ENCODE measurements around the gene OR1D5. TPM values are rescaled to one million over a fixed set of nuclear protein-coding genes. Genes with fewer than 3 reads are reported as not detected.

OR1D5 gene
- total RNA-seq, 1 experiment from 2014 or later: not detected

DNA sequence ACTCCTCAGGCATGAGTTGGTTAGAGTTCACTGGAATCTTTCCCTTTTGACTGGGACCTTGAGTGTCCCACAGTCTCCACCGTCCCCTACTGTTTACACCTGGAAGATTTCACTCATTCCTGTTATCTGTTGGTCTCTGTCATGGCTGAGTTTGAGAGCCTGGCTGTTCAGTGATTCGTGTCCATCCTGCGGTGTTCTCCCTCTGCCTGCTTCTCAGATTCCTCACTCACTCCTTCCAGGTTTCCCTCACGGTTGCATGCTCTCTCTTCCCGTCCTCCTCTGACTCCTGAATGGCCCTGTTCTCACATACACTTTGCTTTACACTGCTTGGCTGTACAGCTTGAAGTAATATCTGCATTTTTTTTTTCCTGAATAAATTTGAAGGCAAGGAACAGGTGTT is 24.5 kb downstream of the OR1D5 start:
- Histone ChIP-seq H3K9me3 (ENCODE audit: control insufficient read depth, insufficient read depth, low read depth, low read length) (no peaks in the 10 kb centered on the region), H3K4me3 (ENCODE audit: low read depth in 2 of 2, low read length in 2 of 2) (no peak overlapping the region), H3K36me3 (ENCODE audit: control insufficient read depth, insufficient read depth, low read length) (no peaks in the 10 kb centered on the region), H3K4me1 (ENCODE audit: control insufficient read depth, insufficient read depth, low read length) (no peaks in the 10 kb centered on the region), H3K27me3 (ENCODE audit: control insufficient read depth, insufficient read depth, low read length) (no peaks in the 10 kb centered on the region; the same call in 1 of the 2 replicates), H3K27ac (ENCODE audit: low read length) (no peak overlapping the region)
- TF ChIP-seq SIN3A (IDR thresholded peaks at IDR 0.05; ENCODE audit: borderline replicate concordance, insufficient read depth, low read depth, low read length): no peak
- TF ChIP-seq POLR2AphosphoS5 (IDR thresholded peaks at IDR 0.05; ENCODE audit: low read depth, low read length): no peak
- TF ChIP-seq, protein P1, sequence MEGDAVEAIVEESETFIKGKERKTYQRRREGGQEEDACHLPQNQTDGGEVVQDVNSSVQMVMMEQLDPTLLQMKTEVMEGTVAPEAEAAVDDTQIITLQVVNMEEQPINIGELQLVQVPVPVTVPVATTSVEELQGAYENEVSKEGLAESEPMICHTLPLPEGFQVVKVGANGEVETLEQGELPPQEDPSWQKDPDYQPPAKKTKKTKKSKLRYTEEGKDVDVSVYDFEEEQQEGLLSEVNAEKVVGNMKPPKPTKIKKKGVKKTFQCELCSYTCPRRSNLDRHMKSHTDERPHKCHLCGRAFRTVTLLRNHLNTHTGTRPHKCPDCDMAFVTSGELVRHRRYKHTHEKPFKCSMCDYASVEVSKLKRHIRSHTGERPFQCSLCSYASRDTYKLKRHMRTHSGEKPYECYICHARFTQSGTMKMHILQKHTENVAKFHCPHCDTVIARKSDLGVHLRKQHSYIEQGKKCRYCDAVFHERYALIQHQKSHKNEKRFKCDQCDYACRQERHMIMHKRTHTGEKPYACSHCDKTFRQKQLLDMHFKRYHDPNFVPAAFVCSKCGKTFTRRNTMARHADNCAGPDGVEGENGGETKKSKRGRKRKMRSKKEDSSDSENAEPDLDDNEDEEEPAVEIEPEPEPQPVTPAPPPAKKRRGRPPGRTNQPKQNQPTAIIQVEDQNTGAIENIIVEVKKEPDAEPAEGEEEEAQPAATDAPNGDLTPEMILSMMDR (IDR thresholded peaks at IDR 0.05): no peak
- TF ChIP-seq REST (IDR thresholded peaks at IDR 0.05; ENCODE audit: insufficient read depth in 1 of 2, low read depth in 2 of 2, low read length in 1 of 2): no peak
- TF ChIP-seq TCF7L2 (IDR thresholded peaks at IDR 0.05; ENCODE audit: low read depth, low read length): no peak
- in situ Hi-C loops (cut with HindIII; ENCODE audit: low pct_unique_long_range_greater_than_20kb, low sequenced_read_pairs): no loop called here
- intact Hi-C loops (cut with micrococcal nuclease; ENCODE audit: unreplicated experiment): no loop called here
- ATAC-seq (no peak; the same call in 1 of the 2 replicates), DNase-seq (ENCODE audit: low read depth, low spot score) (no peak)
- ChIA-PET CTCF (no interaction called here), POLR2A (no interaction called here)
- BruUV-seq (replicated peaks): no TSS peak

DNA sequence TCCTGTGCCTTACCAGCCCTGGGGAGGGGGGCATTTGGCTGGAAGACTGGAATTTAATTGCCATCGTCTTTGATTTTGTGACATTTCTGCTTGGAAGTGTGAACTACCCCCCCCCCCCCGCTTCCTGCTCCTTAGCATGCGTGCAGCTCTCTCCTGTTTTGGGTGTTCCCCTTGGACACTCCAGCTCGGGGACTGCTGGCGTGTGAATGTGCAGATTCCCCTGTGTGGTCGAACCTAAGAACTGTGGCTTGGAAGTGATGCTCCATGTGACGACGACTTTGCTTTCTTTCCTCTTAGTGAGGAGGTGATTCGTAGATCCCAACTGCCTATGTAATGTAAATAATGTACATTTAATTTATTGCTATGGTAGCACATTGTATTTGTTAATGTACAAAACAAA is 26.1 kb downstream of the OR1D5 start:
- Histone ChIP-seq H3K27me3 (ENCODE audit: control insufficient read depth, insufficient read depth, low read length) (no peaks in the 10 kb centered on the region; the same call in 1 of the 2 replicates), H3K4me3 (ENCODE audit: low read depth in 2 of 2, low read length in 2 of 2) (no peak overlapping the region), H3K9me3 (ENCODE audit: control insufficient read depth, insufficient read depth, low read depth, low read length) (no peaks in the 10 kb centered on the region), H3K27ac (ENCODE audit: low read length) (no peak overlapping the region), H3K36me3 (ENCODE audit: control insufficient read depth, insufficient read depth, low read length) (no peaks in the 10 kb centered on the region), H3K4me1 (ENCODE audit: control insufficient read depth, insufficient read depth, low read length) (no peaks in the 10 kb centered on the region)
- in situ Hi-C loops (cut with HindIII; ENCODE audit: low pct_unique_long_range_greater_than_20kb, low sequenced_read_pairs): no loop called here
- no peak for TF ChIP-seq TCF7L2 (IDR thresholded peaks at IDR 0.05; ENCODE audit: low read depth, low read length)
- TF ChIP-seq, protein P1 (IDR thresholded peaks at IDR 0.05): no peak
- no peak for TF ChIP-seq POLR2AphosphoS5 (IDR thresholded peaks at IDR 0.05; ENCODE audit: low read depth, low read length)
- TF ChIP-seq REST (IDR thresholded peaks at IDR 0.05; ENCODE audit: insufficient read depth in 1 of 2, low read depth in 2 of 2, low read length in 1 of 2): no peak
- TF ChIP-seq SIN3A (IDR thresholded peaks at IDR 0.05; ENCODE audit: borderline replicate concordance, insufficient read depth, low read depth, low read length): no peak
- intact Hi-C loops (cut with micrococcal nuclease; ENCODE audit: unreplicated experiment): no loop called here
- no TSS peak for BruUV-seq (replicated peaks)
- POLR2A ChIA-PET: no interaction called here
- CTCF ChIA-PET: no interaction called here
- ATAC-seq (no peak), DNase-seq (ENCODE audit: low read depth, low spot score) (no peak)
